ENCODE data around the gene TUBGCP5.

- TF ChIP-seq ZNF776 (tag by site-specific recombination; IDR thresholded peaks at IDR 0.05; ENCODE audit: borderline replicate concordance) (no peak), ZNF677 (tag by site-specific recombination; IDR thresholded peaks at IDR 0.05) (no peak), CTCF (tag by site-specific recombination; IDR thresholded peaks at IDR 0.05) (no peak), ZBTB26 (tag by site-specific recombination; optimal IDR thresholded peaks at IDR 0.05) (no peak), ZNF629 (tag by site-specific recombination; IDR thresholded peaks at IDR 0.05) (no peak), MEIS1 (CRISPR knock-in tag; IDR thresholded peaks at IDR 0.05; ENCODE audit: borderline replicate concordance) (no peak), HOXA7 (CRISPR knock-in tag; IDR thresholded peaks at IDR 0.05; ENCODE audit: borderline replicate concordance) (no peak), PBX3 (CRISPR knock-in tag; IDR thresholded peaks at IDR 0.05) (no peak), ZNF362 (tag by site-specific recombination; IDR thresholded peaks at IDR 0.05) (no peak), ZNF266 (tag by site-specific recombination; IDR thresholded peaks at IDR 0.05; ENCODE audit: low read depth) (no peak), ATF2 (tag by site-specific recombination; IDR thresholded peaks at IDR 0.05; ENCODE audit: low read depth) (no peak), REST (tag by site-specific recombination; IDR thresholded peaks at IDR 0.05) (no peak), TCF7L2 (IDR thresholded peaks at IDR 0.05; ENCODE audit: borderline replicate concordance, low read depth, low read length) (no peak)
Observed at GRCh38 chr15:22961762-22962161, 77.6 kb downstream of the TUBGCP5 start.
